Endothelial cell of umbilical vein (primary cell): ENCODE measurements around the gene TEX54. TPM values are rescaled to one million over a fixed set of nuclear protein-coding genes. Genes with fewer than 3 reads are reported as not detected.

Source experiments
- BruUV-seq: library from RNA; stranded (reverse); fragments of 400-500 nt; replicated peaks from 2 replicates; lab custom pipeline; 2021; lab: Mats Ljungman, UMichigan
- CTCF ChIA-PET: fragments of 300-600, 350-600 bp; sonication (Branson Sonifier 250); formaldehyde crosslinking; loops from one replicate; lab custom pipeline; 2021; ENCODE audit warnings: antibody characterized with exemption, inconsistent platforms; lab: Charles Lee
- POLR2A ChIA-PET: fragments of 300-600, 350-600 bp; sonication (Branson Sonifier 250); formaldehyde crosslinking; loops from one replicate; lab custom pipeline; 2021; ENCODE audit warnings: antibody characterized with exemption, inconsistent platforms; lab: Charles Lee
- DNase-seq: peaks from one replicate; pipeline ENCODE4 v3.0.0-alpha.2; 2011; ENCODE audit warnings: low read depth, low spot score
- FAIRE-seq: peaks from 2 replicates; lab custom pipeline; 2011; peaks lifted over from hg19 to GRCh38; lab: Jason Lieb, UNC
- H2AFZ ChIP-seq: 2 replicates; pipeline ENCODE4 v1.6.0; 2012; ENCODE audit warnings: low read depth, low read length, control low read depth, inconsistent platforms
- H3K27ac ChIP-seq: 2 replicates; pipeline ENCODE4 v1.5.1; 2011; ENCODE audit warnings: low read depth, mild to moderate bottlenecking, control low read depth, low read length, moderate library complexity; ENCODE audit not compliant: insufficient read depth
- H3K27me3 ChIP-seq, 2 experiments: 2 replicates each; pipeline versions ENCODE4 v1.6.0 to v1.6.1; 2011; ENCODE audit warnings: low read length in 2 of 2, mixed read lengths in 1 of 2; ENCODE audit not compliant: control insufficient read depth in 2 of 2, insufficient read depth in 2 of 2
- H3K36me3 ChIP-seq, 2 experiments: 2 replicates in 1 of 2; 3 replicates in 1 of 2; pipeline ENCODE4 v1.5.1; 2011; ENCODE audit warnings: low read length in 2 of 2, mild to moderate bottlenecking in 1 of 2, moderate library complexity in 1 of 2; ENCODE audit not compliant: control insufficient read depth in 2 of 2, insufficient read depth in 2 of 2; ENCODE audit errors: extremely low read depth in 1 of 2
- H3K4me1 ChIP-seq: 3 replicates; pipeline ENCODE4 v1.5.1; 2011; ENCODE audit warnings: mild to moderate bottlenecking, low read length; ENCODE audit not compliant: control insufficient read depth, insufficient read depth; ENCODE audit errors: extremely low read depth
- H3K4me2 ChIP-seq: 2 replicates; pipeline ENCODE4 v1.6.1; 2011; ENCODE audit warnings: low read length, control low read depth, mixed read lengths; ENCODE audit not compliant: insufficient read depth
- H3K4me3 ChIP-seq, 3 experiments: fragments of 200-600 bp in 1 of 3; sonication (generic), shearing (Covaris generic) in 1 of 3; replicated peaks in 1 of 3; 2 replicates each; pipeline ENCODE4 v1.5.1; 2011 to 2016; ENCODE audit warnings: control low read depth in 3 of 3, low read length in 3 of 3, mild to moderate bottlenecking in 2 of 3, inconsistent platforms in 1 of 3, low read depth in 1 of 3, moderate library complexity in 1 of 3; ENCODE audit not compliant: insufficient read depth in 1 of 3
- H3K79me2 ChIP-seq: 2 replicates; pipeline ENCODE4 v1.6.0; 2012; ENCODE audit warnings: low read length, inconsistent platforms; ENCODE audit not compliant: control insufficient read depth, insufficient read depth
- H3K9ac ChIP-seq: replicated peaks from 2 replicates; pipeline ENCODE3; 2011; ENCODE audit warnings: low read length, control low read depth; ENCODE audit not compliant: insufficient read depth; ENCODE audit errors: extremely low read depth
- H3K9me1 ChIP-seq: replicated peaks from 3 replicates; pipeline ENCODE4 v1.6.0; 2011; ENCODE audit warnings: mild to moderate bottlenecking, low read length; ENCODE audit not compliant: control insufficient read depth, insufficient read depth; ENCODE audit errors: extremely low read depth
- H3K9me3 ChIP-seq: replicated peaks from 2 replicates; pipeline ENCODE4 v1.5.1; 2012; ENCODE audit warnings: low read length, inconsistent platforms; ENCODE audit not compliant: control insufficient read depth, insufficient read depth
- H4K20me1 ChIP-seq: replicated peaks from 2 replicates; pipeline ENCODE3; 2011; ENCODE audit warnings: mild to moderate bottlenecking, low read length; ENCODE audit not compliant: control insufficient read depth, insufficient read depth; ENCODE audit errors: extremely low read depth
- EZH2 ChIP-seq: IDR thresholded peaks from 2 replicates; pipeline ENCODE4 v1.6.1; 2012; ENCODE audit warnings: borderline replicate concordance, low read depth, mild to moderate bottlenecking, moderate library complexity, low read length, inconsistent platforms; ENCODE audit not compliant: severe bottlenecking
- FOS ChIP-seq: IDR thresholded peaks from 2 replicates; pipeline ENCODE4 v1.6.1; 2011; ENCODE audit warnings: mild to moderate bottlenecking, low read length, moderate library complexity, borderline replicate concordance; ENCODE audit not compliant: insufficient read depth
- GATA2 ChIP-seq: IDR thresholded peaks from 2 replicates; pipeline ENCODE4 v1.7.0; 2011; ENCODE audit warnings: low read depth, mild to moderate bottlenecking, moderate library complexity, mixed read lengths, low read length; ENCODE audit not compliant: insufficient read length, insufficient read depth
- JUN ChIP-seq: IDR thresholded peaks from 2 replicates; pipeline ENCODE4 v1.6.1; 2011; ENCODE audit warnings: borderline replicate concordance, low read depth; ENCODE audit not compliant: insufficient read length, insufficient read depth
- MYC ChIP-seq: IDR thresholded peaks from one replicate; pipeline ENCODE4 v1.6.1; 2011; ENCODE audit warnings: mild to moderate bottlenecking, low read depth, low read length
- POLR2A ChIP-seq: IDR thresholded peaks from 2 replicates; pipeline ENCODE4 v1.6.1; 2012; ENCODE audit warnings: low read depth, mild to moderate bottlenecking, control low read depth, low read length
- POLR2AphosphoS5 ChIP-seq: IDR thresholded peaks from 2 replicates; pipeline ENCODE4 v1.6.1; 2012; ENCODE audit warnings: low read depth, mild to moderate bottlenecking, control low read depth, low read length, moderate library complexity; ENCODE audit not compliant: insufficient read depth
- dilution Hi-C: fragments of 300-500 bp; cut with MboI; formaldehyde crosslinking; loops from one replicate; pipeline ENCODE4 v1.15.0; 2019; ENCODE audit warnings: low sequenced_read_pairs; ENCODE audit not compliant: extremely low pct_ligation_motif_present
- intact Hi-C: fragments of 100-400 bp; cut with micrococcal nuclease; formaldehyde crosslinking; loops from one replicate; pipeline ENCODE4 v1.10.0; 2022
- polyA plus RNA-seq, 4 experiments: library from polyadenylated mRNA; depleted of rRNA in 3 of 4; stranded (reverse) in 3 of 4; unstranded in 1 of 4; fragments of >200 nt; gene quantifications; 2 replicates each; pipeline versions ENCODE4 v1.2.1 to v1.2.3, GENCODE V29; 2011 to 2012; ENCODE audit warnings: missing spikeins in 1 of 4
- total RNA-seq: library from RNA; stranded (reverse); gene quantifications from 2 replicates; pipeline ENCODE4 v1.2.3, GENCODE V29; 2021
- TF ChIP-seq, protein P1 (sequence below), 2 donors: IDR thresholded peaks; 1 replicate in 1 of 2; 2 replicates in 1 of 2; pipeline ENCODE4 v1.5.1; 2011; ENCODE audit warnings: low read length in 2 of 2, mild to moderate bottlenecking in 2 of 2, moderate library complexity in 2 of 2, control low read depth in 1 of 2, inconsistent platforms in 1 of 2, low read depth in 1 of 2; ENCODE audit not compliant: insufficient read depth in 1 of 2; ENCODE audit errors: extremely low read depth in 1 of 2
- TF ChIP-seq, protein P2 (sequence below): IDR thresholded peaks from 2 replicates; pipeline ENCODE4 v1.6.1; 2011; ENCODE audit not compliant: insufficient read depth, insufficient read length

The TEX54 gene
- total and polyA plus RNA-seq, 2 donors (not counting 3 experiments of a cell fraction or from before 2014, with no cell fraction given): not detected

DNA sequence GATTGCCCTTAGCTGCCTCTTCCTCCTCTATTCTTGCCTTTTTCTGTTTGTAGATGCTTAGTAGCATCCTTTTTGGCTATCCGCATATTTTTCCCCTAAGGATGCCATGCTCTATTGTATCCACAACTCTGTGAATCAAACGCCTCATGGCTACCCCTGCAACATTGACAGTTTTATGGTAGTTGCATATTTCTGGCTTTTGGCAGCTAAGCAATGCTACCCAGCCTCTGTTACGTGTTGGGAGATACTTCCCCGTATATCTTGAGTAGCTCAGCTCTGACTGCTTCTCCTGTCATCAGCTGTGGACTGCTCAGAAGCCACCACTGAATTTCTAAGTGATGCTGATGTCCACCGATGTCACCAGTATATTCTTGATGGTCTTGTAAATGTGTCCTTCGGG, 33.0 kb upstream of the TEX54 start:
- H3K4me2 ChIP-seq: no peak overlapping the region
- H3K27ac ChIP-seq: no peak overlapping the region
- no peaks in the 10 kb centered on the region for H3K9me3 ChIP-seq
- ChIA-PET POLR2A (interaction anchor here (0.6 to 3.5 kb wide), 4 partner anchors 16 to 34 kb away, joined by 3 to 20 read pairs (median 6); partner anchors contain the start of genes SLC3A2 and STX5), CTCF (interaction anchor here (1.1 to 7.2 kb wide), 4 partner anchors 10 to 79 kb away, joined by 4 to 105 read pairs (median 8); partner anchors contain the start of gene TMEM179B)
- FAIRE-seq (no peak), DNase-seq (no peak)
- no peaks in the 10 kb centered on the region for H3K9me1 ChIP-seq
- no peaks in the 10 kb centered on the region for H3K4me1 ChIP-seq
- H3K27me3 ChIP-seq: no peaks in the 10 kb centered on the region
- peaks cover 33% of the 10 kb centered on the region for H3K79me2 ChIP-seq
- BruUV-seq: no TSS peak
- no peaks in the 10 kb centered on the region for H3K36me3 ChIP-seq
- dilution Hi-C loops: no loop called here
- H2AFZ ChIP-seq: no peak overlapping the region
- intact Hi-C loops: no loop called here
- H4K20me1 ChIP-seq: no peaks in the 10 kb centered on the region
- H3K4me3 ChIP-seq: no peak overlapping the region
- H3K9ac ChIP-seq: no peak overlapping the region
- no peak for TF ChIP-seq JUN
- no peak for TF ChIP-seq MYC
- no peak for TF ChIP-seq GATA2
- TF ChIP-seq POLR2A: no peak
- no peak for TF ChIP-seq EZH2
- TF ChIP-seq, protein P1, sequence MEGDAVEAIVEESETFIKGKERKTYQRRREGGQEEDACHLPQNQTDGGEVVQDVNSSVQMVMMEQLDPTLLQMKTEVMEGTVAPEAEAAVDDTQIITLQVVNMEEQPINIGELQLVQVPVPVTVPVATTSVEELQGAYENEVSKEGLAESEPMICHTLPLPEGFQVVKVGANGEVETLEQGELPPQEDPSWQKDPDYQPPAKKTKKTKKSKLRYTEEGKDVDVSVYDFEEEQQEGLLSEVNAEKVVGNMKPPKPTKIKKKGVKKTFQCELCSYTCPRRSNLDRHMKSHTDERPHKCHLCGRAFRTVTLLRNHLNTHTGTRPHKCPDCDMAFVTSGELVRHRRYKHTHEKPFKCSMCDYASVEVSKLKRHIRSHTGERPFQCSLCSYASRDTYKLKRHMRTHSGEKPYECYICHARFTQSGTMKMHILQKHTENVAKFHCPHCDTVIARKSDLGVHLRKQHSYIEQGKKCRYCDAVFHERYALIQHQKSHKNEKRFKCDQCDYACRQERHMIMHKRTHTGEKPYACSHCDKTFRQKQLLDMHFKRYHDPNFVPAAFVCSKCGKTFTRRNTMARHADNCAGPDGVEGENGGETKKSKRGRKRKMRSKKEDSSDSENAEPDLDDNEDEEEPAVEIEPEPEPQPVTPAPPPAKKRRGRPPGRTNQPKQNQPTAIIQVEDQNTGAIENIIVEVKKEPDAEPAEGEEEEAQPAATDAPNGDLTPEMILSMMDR (IDR thresholded peaks at IDR 0.05; ENCODE audit: extremely low read depth in 1 of 2, insufficient read depth in 1 of 2, low read depth in 1 of 2, low read length in 2 of 2): no peak
- TF ChIP-seq FOS: no peak
- TF ChIP-seq, protein P2, sequence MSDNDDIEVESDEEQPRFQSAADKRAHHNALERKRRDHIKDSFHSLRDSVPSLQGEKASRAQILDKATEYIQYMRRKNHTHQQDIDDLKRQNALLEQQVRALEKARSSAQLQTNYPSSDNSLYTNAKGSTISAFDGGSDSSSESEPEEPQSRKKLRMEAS: no peak
- TF ChIP-seq POLR2AphosphoS5: no peak
